GM21619 (cell line): ENCODE results near the gene SPNS1.
"Not testable (repeated sequence)": the region's sequence is repeated elsewhere in the genome, so short reads cannot be mapped to it uniquely, and the experiment has no call there.

Source experiments
- ATAC-seq: cut with Tn5 transposase; IDR thresholded peaks from one replicate; pipeline ENCODE4 v1.9.1; 2021; ENCODE audit not compliant: unreplicated experiment

Gene SPNS1

DNA sequence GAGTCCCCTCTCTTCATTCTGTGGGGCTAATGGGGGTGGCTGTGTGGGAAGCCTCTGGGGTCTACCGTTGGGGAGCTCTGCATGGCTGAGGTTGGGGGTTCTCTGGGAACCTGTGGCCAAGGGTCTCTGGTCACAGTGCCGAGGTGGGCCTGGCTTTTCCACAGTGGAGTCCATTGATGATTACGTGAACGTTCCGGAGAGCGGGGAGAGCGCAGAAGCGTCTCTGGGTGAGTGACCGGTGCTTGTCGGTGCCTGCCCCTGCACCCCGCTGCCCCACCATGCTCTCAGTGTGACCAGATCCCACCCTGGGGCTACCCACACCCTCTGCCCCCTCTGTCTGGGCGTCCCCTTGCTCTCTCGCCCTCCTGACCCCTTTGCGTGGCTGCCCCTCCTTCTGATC, 14.8 kb downstream of the SPNS1 start:
- no peak for ATAC-seq

DNA sequence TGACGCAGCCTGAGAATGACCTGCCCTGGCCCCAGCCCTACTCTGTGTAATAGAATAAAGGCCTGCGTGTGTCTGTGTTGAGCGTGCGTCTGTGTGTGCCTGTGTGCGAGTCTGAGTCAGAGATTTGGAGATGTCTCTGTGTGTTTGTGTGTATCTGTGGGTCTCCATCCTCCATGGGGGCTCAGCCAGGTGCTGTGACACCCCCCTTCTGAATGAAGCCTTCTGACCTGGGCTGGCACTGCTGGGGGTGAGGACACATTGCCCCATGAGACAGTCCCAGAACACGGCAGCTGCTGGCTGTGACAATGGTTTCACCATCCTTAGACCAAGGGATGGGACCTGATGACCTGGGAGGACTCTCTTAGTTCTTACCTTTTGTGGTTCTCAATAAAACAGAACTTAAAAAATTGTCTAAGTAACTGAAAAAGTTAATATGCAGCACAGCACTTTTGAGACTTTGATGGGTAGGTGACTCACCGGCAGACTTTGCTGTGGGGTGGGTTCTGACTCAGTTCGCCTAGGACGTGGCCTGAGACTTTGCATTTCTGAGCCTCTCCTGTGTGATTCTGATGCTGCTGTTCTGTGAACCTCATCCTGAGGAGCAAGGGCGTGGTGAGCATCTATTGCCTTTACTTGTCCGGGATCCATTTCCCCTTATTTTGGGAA, 15.9 kb downstream of the SPNS1 start:
- no peak for ATAC-seq

DNA sequence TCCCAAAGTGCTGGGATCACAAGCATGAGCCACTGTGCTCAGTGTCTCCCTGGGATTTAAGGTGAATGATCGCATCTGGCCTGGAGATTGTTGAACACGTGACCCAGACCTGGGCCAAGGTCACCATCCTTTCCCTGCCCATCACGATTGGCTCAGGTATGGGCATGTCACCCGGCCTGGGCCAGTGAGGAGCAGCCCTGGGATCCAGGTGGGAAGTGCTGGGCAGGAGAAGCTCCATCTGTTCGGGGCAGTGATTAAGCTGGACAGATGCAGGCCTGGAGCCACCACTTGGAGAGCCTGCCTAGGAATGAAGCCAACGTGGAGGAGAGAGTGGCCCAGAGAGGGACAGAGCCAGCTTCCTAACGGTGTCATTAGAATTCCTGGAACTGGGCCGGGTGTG, 17.1 kb downstream of the SPNS1 start:
- no peak for ATAC-seq

DNA sequence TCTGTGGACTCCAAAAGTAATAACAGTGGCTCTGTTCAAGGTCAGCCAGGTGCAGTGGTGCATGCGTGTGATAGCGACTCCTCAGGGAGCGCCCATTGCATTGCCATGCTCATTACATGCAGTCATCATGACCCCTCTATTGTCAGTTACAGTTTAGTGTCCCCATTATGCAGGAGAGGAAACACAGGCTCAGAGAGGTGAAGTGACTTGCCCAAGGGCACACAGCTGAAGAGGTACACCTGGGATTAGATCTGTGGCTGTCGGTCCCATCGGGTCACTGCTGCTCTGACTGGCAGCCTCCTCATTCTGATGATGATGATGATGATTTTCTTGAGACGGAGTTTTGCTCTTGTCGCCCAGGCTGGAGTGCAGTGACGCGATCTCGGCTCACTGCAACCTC, 17.9 kb downstream of the SPNS1 start:
- ATAC-seq: no peak

DNA sequence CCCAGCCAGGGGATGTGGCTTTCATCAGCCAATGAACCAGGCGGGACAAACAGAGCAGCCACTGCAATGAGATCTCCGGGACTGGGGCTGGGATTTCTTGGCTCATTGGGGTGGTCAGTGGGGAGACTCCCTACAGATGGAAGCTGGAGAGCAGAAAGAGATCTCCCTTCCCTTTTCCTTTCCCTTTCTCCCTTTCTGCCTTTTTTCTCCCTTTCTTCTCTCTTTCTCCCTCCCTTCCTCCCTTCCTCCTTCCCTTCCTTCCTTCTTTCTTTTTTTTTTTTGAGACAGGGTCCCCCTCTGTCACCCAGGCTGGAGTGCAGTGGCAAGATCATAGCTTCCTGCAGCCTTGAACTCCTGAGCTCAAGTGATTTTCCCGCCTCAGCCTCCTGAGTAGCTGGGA, 24.3 kb downstream of the SPNS1 start:
- ATAC-seq: no peak

DNA sequence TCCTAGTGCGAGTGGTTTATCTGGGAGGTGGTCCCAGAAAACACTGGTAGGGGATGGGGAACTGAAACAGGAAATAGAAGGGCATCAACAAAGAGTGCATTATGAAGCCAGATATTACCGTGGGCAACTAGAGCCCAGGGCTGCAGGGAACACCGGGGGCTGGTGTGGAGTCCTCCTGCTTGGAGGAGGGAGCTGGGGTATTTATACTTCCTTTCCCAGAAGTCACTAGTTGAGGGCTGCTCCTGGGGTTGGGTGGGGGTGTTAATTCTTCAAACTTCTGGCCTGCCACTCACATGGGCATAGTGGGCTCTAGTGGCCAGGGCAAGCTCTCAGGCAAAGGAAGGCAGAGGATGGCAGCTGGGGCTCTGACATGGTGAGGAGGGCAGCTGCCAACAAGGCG, 25.0 kb downstream of the SPNS1 start:
- ATAC-seq: no peak

DNA sequence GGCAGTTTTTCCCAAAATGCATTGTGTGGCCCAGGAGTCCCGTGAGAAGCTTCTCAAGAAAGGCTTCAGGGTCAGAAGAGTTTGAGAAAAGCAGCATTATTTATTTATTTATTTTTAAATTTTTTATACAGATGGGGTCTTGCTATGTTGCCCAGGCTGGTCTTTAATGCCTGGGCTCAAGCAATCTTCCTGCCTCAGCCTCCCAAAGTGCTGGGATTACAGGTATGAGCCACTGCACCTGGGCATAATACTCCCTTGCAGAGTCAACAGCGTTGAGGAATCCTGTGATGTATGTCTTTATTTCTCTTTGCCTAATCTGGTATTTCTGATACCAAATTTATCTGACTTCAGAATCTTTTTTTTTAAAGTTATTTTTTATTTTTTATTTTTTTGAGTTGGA, 25.4 kb downstream of the SPNS1 start:
- ATAC-seq: no peak

DNA sequence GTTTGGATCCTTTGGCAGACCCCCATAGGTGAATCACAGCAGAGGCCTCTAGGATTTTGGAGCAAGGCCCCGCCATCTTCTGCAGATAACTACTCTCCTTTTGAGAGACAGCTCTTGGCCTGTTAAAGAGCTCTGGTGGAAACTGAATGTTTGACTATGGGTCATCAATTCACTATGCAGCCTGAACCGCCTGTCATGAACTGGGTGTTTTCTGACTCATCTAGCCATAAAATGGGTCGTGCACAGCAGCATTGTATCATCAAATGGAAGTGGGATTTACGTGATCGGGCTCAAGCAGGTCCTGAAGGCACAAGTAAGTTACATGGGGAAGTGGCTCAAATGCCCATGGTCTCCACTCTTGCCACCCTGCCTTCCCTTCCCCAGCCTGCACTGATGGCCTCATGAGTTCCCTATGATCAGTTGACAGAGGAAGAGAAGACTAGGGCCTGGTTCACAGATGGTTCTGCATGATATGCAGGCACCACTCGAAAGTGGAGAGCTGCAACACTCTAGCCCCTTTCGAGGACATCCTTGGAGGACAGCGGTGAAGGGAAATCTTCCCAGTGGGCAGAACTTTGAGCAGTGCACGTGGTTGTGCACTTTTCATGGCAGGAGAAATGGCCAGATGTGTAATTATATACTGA, 30.0 kb downstream of the SPNS1 start:
- not testable (repeated sequence) for ATAC-seq

DNA sequence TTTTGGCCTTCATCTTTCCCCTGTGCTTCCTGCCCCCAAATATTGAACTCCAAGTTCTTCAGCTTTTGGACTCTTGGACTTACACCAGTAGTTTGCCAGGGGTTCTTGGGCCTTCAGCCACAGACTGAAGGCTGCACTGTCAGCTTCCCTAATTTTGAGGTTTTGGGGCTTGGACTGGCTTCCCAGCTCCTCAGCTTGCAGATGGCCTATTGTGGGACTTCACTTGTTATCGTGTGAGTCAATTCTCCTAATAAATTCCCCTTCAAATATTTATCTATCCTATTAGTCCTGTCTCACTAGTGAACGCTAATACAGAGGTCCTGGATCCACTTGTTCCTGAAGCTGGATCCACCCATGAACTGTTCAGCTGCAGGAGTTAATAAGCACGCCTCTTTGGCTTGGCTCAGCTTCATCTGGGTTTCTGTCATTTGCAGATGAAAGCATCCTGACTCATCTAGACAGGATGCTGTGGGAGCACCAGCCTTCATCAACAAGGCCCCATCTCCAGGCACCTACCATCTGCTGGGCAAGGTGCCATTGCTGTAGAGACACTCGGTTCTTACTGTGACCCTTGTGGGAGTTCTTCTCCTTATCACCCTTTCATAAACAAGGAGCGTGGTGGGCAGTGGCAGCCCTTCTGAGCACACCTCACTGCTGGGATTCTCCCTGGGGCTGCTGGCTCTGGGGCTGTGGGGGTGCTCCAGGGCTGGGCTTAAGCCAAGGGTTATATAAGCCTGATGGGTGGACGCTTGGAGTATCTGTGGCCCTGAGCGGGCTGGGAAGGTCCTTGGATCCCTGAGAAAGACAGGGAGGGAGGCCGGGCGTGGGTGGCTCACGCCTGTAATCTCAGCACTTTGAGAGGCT, 33.4 kb downstream of the SPNS1 start:
- ATAC-seq: no peak

DNA sequence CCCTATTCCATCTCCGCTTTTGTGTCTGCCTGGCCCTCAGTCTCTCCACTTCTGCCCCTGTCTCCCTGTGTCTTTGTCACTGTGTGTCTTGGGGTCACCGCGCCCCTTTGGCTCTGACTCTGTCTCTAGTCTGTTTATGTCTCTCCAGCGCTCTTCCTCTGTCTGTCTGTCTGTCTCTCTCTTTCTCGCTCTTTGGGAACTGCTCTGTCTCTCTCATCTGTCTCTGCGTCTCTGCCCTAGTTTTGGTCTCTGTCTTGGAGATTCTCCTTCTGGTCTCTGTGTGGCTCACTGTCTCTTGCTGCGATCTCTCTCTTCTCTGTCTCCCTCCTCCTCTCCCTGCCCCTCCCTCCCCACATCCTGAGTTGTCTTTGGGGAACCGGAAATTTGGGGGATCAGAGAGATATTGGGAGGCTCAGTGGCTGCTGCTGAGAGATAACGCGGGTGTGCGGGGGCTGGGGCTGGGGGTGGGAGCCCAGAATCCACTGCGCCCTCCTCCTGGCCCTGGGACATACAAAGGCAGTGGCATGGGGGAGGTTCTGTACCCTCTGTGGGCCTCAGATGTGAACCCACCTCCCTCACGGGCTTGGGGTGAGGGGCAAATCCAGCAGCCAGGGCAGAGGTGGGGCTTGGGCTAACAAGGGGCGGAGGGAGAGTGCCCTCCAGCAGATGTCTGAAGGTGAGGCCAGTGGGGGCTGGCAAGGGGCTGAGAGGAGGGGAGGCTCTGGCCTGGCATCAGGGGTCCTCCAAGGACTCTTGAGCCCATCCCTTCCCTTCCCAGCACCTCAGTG, 34.7 kb downstream of the SPNS1 start:
- no peak for ATAC-seq

DNA sequence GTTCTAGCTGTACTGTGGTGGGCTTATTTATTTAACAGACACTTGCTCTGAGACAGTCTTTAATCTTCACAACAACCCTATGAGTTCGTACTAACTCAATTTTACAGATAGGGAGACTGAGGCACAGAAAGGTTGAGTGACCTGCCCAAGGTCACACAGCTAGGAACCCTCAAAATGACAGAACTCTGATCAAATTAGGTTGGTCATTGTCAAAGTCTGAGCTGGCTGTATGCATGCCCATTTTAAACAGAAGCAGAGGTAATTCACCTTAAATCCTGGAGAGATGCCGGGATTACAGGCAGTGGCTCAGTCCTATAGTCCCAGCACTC, 35.2 kb downstream of the SPNS1 start:
- no peak for ATAC-seq

DNA sequence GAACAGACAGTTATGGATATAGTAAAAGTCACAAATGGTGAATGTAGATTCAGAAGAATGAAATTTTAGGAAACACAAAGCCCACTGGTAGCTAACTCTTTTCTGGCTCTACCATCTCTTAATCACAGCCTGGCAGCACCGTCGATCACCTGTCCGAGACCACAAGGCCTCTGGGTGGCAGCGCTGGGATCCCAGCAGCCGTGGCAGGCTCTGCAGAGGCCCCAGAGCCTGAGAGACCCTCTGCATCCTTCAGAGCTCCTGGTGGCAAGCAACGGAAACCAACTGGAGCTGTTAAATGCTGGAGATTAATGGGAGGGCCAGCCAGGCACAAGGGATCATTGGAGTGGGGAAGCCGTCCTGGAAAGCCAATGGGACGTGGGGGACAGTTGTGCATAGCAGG, 36.5 kb downstream of the SPNS1 start:
- ATAC-seq: no peak

DNA sequence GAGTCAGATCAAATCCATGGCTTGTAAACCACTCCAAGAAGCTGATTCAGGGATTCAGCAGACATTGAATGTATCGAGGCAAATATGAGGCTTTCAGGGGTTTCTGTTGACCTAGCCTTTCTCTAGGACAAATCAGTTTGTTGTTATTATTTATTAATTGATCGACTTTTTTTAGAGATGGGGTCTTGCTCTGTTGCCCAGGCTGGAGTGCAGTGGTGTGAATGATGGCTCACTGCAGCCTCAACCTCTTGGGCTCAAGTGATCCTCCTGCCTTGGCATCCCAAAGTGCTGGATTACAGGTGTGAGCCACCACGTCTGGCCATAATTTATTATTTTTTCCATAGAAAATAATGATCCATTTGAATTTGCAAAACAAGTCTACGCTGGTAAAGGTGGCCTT, 37.3 kb downstream of the SPNS1 start:
- ATAC-seq: no peak

DNA sequence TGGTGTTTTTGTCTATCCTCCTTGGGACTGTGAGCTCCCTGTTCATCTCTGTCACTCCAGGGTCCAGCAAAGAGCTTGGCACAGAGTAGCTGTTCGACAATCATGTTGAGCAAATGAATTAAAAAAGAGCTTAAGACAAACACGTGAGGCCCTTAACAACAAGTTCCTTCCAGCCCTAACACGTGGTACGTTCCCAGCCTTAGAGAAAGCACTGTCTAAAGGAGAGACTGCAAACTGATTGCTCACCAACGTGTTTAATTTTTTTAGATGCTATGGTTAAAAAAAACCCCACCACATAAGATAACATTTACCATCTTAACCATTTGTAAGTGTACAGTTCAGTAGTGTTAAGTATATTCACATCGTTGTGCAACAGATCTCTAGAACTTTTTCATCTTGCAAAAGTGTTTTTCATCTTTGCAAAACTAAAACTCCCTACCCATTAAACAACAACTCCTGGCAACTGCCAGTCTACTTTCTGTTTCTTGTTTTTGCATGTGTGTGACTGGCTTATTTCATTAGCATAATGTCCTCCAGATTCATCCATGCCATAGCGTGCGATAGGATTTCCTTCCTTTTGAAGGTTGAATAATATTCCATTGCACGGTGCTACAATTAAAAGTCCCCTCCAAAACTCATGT, 38.5 kb downstream of the SPNS1 start:
- no peak for ATAC-seq

DNA sequence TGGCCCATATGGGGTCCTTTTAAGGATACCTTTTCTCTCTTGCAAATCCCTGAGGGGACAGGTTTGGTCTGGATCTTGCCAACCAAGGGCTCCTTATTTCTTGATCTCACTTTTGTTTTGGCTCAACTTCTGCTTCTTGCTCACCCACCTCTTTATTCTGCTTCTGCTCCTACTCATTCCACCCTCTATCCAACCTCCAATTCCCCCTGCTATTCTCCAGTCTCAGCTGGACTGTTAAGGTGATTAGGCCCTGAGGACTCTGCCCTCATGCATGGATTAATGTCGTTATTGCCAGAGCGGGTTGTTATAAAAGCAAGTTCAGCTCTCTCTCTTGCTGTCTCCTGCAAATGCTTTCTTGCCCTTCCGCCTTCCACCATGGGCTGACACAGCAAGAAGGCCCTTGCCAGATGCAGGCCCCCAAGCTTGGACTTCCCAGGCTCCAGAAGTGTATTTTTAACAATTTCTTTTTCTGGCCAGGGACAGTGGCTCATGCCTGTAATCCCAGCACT, 40.0 kb downstream of the SPNS1 start:
- ATAC-seq: no peak

DNA sequence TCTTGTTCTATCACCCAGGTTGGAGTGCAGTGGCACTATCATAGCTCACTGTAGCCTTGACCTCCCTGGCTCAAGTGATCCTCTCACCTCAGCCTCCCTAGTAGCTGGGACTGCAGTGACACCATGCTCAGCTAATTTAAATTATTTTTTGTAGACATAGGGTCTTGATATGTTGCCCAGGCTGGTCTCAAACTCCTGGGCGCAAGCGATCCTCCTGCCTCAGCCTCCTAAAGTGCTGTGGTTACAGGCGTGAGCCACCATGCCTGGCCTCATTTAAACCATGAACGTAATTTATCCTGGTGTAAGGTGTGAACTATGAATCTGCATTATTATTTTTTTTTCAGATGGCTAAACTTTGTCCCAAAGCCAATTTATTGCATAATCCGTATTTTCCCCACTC, 47.6 kb downstream of the SPNS1 start:
- ATAC-seq: no peak

DNA sequence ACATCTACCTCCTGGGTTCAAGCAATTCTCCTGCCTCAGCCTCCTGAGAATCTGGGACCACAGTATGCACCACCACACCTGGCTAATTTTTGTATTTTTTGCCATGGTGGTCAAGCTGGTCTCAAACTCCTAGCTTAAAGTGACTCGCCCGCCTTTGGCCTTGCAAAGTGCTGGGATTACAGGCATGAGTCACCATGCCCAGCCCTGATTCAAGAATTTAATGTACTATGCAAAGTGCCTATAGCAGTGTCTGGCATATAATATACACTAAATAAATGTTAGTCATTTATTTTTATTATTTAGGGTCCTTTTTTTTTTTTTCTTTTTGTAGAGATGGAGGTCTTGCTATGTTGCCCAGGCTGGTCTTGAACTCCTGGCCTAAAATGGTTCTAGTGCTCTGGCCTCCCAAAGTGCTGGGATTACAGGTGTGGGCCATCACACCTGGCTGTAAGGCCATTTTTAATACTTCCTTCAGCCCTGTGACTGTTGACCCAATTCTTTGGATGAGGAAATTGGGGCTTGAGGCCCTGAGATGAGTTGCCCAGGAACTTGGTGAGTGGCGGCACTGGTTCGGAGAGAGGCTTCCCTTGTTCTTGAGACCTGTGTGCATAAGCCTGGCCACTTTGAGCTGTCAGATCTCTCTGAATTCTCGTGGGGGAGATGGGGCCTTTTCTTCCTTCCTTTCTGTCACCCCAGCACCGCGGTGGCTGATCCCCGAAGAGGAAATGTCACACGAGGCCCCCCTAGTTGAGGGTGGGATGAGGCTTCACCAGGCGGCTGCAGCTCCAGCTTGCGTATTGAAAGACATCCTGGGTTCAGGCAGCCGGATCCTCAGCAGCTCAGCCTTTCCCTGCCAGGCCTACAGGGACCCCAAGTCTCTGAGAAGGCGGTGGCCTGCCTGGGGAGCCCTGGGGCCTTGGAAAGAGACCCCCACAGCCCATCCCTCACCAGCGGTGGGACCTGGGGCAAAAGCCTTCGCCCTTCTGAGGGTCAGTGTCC, 49.0 kb downstream of the SPNS1 start:
- ATAC-seq: no peak

DNA sequence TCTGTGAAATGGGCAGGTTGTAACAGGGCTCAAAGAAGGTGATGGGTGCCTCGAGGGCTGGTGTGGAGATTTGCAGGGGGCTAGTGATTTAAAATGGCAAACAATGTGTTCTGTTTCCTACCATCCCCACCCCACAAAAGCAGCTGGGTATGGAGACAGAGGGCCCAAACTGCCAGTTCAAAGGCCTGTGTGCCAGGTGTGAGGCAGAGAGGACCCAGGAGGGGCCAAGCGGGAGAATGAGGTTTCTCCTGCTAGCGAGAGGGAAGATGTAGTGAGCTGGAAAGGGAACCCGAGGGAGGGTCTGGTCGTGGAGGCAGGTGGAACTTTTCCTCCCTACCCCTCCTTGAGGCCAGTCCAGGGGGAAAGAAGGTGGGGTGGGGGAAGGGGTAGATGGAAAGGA, 49.7 kb downstream of the SPNS1 start:
- ATAC-seq: no peak

DNA sequence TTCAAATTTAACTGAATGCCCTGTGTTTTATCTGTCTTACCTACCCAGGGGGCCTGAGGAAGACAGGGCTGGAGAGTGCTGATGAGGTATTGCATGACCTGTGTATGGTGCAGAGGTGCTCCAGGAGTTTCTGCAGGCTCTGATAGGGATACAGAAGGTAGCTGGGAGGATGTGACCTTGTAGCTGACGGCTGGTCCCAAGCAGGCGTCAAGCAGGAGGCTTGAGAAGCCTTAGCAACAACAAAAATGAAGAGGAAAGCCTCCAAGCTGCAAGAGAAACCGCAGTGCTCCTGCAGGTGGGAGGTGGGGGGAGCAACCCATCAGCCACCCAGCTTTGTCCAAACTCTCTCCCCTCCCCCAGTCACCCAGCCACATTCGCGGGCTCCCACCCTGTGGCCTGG, 50.6 kb downstream of the SPNS1 start:
- ATAC-seq: no peak

DNA sequence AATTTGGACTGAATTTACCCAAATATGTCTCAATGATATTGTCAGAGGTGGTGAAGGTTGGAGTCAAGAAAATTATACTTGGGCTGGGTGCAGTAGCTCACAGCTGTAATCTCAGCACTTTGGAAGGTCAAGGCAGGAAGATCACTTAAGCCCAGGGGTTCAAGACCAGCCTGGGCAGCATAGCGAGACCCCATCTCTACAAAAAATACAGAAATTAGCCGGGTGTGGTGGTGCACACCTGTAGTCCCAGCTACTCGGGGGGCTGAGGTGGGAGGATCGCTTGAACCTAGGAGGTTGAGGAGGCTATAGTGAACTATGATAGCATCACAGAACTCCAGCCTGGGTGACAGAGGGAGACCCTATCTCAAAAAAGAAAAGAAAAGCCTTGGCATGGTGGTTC, 51.2 kb downstream of the SPNS1 start:
- no peak for ATAC-seq
